Osteoblast (primary cell): ENCODE data around the gene TMC2. TPM values are rescaled to one million over a fixed set of nuclear protein-coding genes. Genes with fewer than 3 reads are reported as not detected.
A peak's percentile ranks its signal among the peaks of the same experiment; 100 is the strongest.

Experiments
- DNase-seq: peaks from one replicate; pipeline ENCODE4 v3.0.0; 2011; ENCODE audit warnings: low spot score, mixed read lengths; ENCODE audit not compliant: insufficient read length; ENCODE audit errors: missing footprints
- H2AFZ ChIP-seq: 2 replicates; pipeline ENCODE4 v1.6.0; 2011; ENCODE audit warnings: mild to moderate bottlenecking, low read length
- H3K27ac ChIP-seq: 2 replicates; pipeline ENCODE4 v1.5.1; 2011; ENCODE audit warnings: mild to moderate bottlenecking, low read depth, low read length, moderate library complexity
- H3K27me3 ChIP-seq: 2 replicates; pipeline ENCODE4 v1.6.0; 2012; ENCODE audit warnings: mild to moderate bottlenecking, control low read depth, inconsistent platforms, low read length, moderate library complexity; ENCODE audit not compliant: insufficient read depth
- H3K36me3 ChIP-seq: 2 replicates; pipeline ENCODE4 v1.5.1; 2011; ENCODE audit warnings: mild to moderate bottlenecking, low read length, control low read depth, moderate library complexity; ENCODE audit not compliant: insufficient read depth
- H3K4me1 ChIP-seq: 2 replicates; pipeline ENCODE4 v1.5.1; 2011; ENCODE audit warnings: mild to moderate bottlenecking, low read length, control low read depth, moderate library complexity; ENCODE audit not compliant: insufficient read depth
- H3K4me2 ChIP-seq: 2 replicates; pipeline ENCODE4 v1.6.0; 2011; ENCODE audit warnings: mild to moderate bottlenecking, low read length; ENCODE audit not compliant: insufficient read depth
- H3K4me3 ChIP-seq: fragments of 200-600 bp; sonication (generic); 3 replicates; pipeline ENCODE4 v1.5.1; 2012; ENCODE audit warnings: mild to moderate bottlenecking, low read length, inconsistent platforms; ENCODE audit not compliant: insufficient read depth
- H3K79me2 ChIP-seq: 2 replicates; pipeline ENCODE4 v1.6.0; 2012; ENCODE audit warnings: mild to moderate bottlenecking, low read length, control low read depth, inconsistent platforms; ENCODE audit not compliant: insufficient read depth
- H3K9me3 ChIP-seq: 2 replicates; pipeline ENCODE4 v1.5.1; 2011; ENCODE audit warnings: low read depth, low read length, control low read depth
- H4K20me1 ChIP-seq: 2 replicates; pipeline ENCODE4 v1.6.0; 2012; ENCODE audit warnings: mild to moderate bottlenecking, low read length, control low read depth; ENCODE audit not compliant: insufficient read depth
- total RNA-seq: library from RNA; depleted of rRNA; stranded (reverse); fragments of >200 nt; gene quantifications from 2 replicates; pipeline ENCODE4 v1.2.3, GENCODE V29; 2012
- TF ChIP-seq, protein P1 (sequence below): IDR thresholded peaks from 2 replicates; pipeline ENCODE4 v1.5.1; 2011; ENCODE audit warnings: mild to moderate bottlenecking, low read depth, low read length, moderate library complexity; ENCODE audit errors: extremely low read depth

TMC2 gene
- total RNA-seq, 1 donor: not detected

DNA sequence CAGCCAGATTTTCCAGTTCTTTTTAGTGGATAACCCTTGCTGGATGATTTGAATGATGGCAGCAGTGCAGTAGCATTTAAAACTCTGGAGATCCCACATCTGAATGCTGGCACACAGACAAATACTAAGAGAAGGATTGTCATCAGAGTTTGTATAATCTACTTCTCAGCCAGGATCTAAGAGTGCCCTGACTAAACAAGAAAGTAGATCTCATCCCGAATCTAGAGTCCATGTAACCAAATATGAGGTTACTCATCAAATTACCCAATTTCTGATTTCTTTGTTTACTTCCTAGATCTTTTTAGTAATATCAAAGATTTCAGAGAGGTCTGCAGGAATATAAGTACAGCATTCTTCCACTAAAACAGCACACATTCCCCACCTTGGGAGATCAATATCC lies 7.8 kb downstream of the TMC2 start:
- TF ChIP-seq, protein P1, sequence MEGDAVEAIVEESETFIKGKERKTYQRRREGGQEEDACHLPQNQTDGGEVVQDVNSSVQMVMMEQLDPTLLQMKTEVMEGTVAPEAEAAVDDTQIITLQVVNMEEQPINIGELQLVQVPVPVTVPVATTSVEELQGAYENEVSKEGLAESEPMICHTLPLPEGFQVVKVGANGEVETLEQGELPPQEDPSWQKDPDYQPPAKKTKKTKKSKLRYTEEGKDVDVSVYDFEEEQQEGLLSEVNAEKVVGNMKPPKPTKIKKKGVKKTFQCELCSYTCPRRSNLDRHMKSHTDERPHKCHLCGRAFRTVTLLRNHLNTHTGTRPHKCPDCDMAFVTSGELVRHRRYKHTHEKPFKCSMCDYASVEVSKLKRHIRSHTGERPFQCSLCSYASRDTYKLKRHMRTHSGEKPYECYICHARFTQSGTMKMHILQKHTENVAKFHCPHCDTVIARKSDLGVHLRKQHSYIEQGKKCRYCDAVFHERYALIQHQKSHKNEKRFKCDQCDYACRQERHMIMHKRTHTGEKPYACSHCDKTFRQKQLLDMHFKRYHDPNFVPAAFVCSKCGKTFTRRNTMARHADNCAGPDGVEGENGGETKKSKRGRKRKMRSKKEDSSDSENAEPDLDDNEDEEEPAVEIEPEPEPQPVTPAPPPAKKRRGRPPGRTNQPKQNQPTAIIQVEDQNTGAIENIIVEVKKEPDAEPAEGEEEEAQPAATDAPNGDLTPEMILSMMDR: no peak
- no peaks in the 10 kb centered on the region for H3K79me2 ChIP-seq

DNA sequence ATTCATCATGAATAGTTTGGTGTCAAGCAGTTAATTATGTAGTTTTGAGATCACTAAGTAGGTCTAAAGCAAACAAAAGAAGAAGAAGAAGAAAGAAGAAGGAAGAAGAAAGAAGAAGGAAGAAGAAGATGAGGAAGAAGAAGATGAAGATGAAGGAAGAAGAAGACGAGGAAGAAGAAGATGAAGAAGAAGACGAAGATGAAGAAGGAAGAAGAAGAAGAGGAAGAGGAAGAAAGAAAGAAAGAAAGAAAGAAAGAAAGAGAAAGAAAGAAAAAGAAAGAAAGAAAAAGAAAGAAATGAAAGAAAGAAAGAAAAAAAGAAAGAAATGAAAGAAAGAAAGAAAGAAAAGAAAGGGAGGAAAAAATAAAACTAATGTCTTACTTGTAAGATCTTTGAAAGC lies 9.2 kb downstream of the TMC2 start:
- Histone ChIP-seq H2AFZ (no peak overlapping the region), H3K4me3 (no peak overlapping the region), H3K79me2 (no peaks in the 10 kb centered on the region), H3K4me1 (no peaks in the 10 kb centered on the region), H3K27me3 (peaks cover 28% of the 10 kb centered on the region), H3K4me2 (no peak overlapping the region), H4K20me1 (no peaks in the 10 kb centered on the region), H3K27ac (no peak overlapping the region), H3K36me3 (no peaks in the 10 kb centered on the region), H3K9me3 (no peaks in the 10 kb centered on the region)
- no peak for DNase-seq
- TF ChIP-seq, protein P1: no peak

More for the DNA sequence above, 7.8 kb downstream of the TMC2 start:
- no peaks in the 10 kb centered on the region for H3K9me3 ChIP-seq
- no peaks in the 10 kb centered on the region for H4K20me1 ChIP-seq
- no peak overlapping the region for H3K4me2 ChIP-seq
- H3K27ac ChIP-seq: no peak overlapping the region
- no peak for DNase-seq
- H3K27me3 ChIP-seq: peaks cover 30% of the 10 kb centered on the region
- no peak overlapping the region for H3K4me3 ChIP-seq
- no peaks in the 10 kb centered on the region for H3K4me1 ChIP-seq
- H3K36me3 ChIP-seq: no peaks in the 10 kb centered on the region
- H2AFZ ChIP-seq: no peak overlapping the region

DNA sequence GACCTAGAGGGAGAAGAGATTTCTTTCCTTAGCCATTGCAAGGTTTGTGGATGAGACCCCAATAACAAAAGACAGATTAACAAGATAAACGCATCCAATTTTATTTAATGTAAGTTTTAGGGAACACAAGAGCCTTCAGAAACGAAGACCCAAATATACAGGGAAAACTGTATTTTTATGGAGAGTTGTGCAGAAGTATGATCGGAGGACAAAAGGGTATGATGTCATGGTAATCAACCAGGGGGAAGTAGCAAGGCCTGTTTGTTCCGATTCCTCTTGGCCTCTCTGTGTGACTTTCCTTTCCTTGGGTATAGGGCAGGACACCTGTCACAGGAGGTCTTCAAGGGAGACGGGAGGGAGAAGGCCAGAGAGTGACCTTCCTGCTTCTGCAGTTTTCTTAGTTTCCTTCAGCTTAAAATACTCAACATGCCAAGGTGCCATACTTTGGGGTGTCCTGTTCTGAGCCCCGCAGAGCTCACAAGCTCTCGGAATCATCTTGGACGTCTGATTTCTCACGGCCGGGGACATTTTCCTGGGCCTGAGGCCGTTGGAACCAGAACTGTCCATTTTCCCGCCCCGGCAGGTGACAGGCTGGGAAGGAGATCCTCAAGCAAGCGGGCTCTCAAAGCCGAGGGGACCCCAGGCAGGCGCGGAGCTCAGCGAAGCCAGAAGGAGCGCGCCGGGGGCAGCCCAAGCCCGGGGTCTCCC lies 21.7 kb downstream of the TMC2 start:
- no peaks in the 10 kb centered on the region for H4K20me1 ChIP-seq
- TF ChIP-seq, protein P1: no peak
- no peak overlapping the region for H3K4me2 ChIP-seq
- peak; percentile 57 for DNase-seq
- H2AFZ ChIP-seq: no peak overlapping the region
- H3K36me3 ChIP-seq: no peaks in the 10 kb centered on the region
- H3K27me3 ChIP-seq: peaks cover 59% of the 10 kb centered on the region
- H3K4me3 ChIP-seq: no peak overlapping the region
- H3K79me2 ChIP-seq: no peaks in the 10 kb centered on the region
- H3K9me3 ChIP-seq: no peaks in the 10 kb centered on the region
- H3K4me1 ChIP-seq: no peaks in the 10 kb centered on the region
- no peak overlapping the region for H3K27ac ChIP-seq

DNA sequence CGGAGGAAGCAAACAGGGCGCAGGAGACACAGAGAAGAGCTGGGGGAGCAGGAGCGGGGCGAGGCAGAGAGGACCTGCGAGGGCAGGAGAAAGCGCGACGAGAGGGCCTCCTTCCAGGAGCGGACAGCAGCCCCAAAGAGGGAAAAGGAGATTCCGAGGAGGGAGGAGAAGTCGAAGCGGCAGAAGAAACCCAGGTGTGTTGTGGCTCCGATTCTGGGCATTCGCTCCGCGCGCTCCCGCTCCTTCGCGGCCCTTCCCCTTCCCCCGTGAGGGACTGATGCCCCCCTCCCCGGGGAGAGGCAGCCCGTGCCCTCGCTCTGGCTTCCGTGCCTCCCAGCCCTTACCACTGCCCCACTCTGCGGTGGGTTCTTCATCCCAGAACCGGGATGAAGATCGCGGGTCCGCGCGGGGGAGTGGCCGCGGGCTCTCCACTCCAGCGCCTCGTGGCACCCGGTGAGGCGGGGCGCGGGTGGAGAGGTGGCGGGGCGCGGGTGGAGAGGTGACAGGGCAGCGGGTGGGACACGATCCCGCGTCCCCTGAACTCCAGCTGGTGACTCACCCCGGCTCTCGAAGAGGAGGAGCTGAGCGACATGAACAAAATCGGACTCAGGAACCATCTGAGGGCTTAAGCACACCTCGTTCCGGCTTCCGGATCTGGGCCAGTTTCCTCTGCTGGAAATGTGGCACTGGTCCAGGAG lies 22.4 kb downstream of the TMC2 start:
- H3K9me3 ChIP-seq: no peaks in the 10 kb centered on the region
- H4K20me1 ChIP-seq: no peaks in the 10 kb centered on the region
- H3K4me3 ChIP-seq: no peak overlapping the region
- no peaks in the 10 kb centered on the region for H3K36me3 ChIP-seq
- no peak overlapping the region for H3K27ac ChIP-seq
- H3K79me2 ChIP-seq: no peaks in the 10 kb centered on the region
- TF ChIP-seq, protein P1: no peak
- no peaks in the 10 kb centered on the region for H3K4me1 ChIP-seq
- no peak overlapping the region for H2AFZ ChIP-seq
- no peak overlapping the region for H3K4me2 ChIP-seq
- peaks cover 54% of the 10 kb centered on the region for H3K27me3 ChIP-seq
- DNase-seq: peak; percentile 77
